ENCODE measurements around the gene FBLN5.
"Not testable (repeated sequence)": the region's sequence is repeated elsewhere in the genome, so short reads cannot be mapped to it uniquely, and the experiment has no call there.

The FBLN5 gene

DNA sequence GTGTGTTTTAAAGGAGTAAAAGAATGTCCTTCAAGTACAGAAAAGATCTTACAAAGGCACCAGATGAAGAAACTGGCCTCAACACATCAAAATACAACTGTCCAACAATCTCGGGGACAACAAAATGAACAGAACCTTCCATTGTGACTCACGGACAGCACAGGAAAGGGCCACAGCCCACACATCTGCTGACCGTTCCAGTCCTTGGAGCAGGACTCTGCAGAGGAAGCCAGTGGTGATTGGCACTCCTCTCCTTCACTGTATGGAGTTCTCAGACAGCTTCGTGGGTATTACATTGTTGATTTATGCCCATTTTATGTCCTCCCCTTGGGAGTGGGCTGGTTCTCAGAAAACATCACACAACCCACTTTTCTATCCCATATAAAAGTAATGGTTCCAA, 47.7 kb downstream of the FBLN5 start:
- no peak for TF ChIP-seq SUZ12 (IDR thresholded peaks at IDR 0.05)
- TF ChIP-seq FOXA1 (IDR thresholded peaks at IDR 0.05), result no peak
- no peak for TF ChIP-seq ELF4 (IDR thresholded peaks at IDR 0.05)
- TF ChIP-seq ARNT (IDR thresholded peaks at IDR 0.05), result no peak
- no peak for TF ChIP-seq PKNOX1 (IDR thresholded peaks at IDR 0.05)
- no peak for TF ChIP-seq FOXK2 (IDR thresholded peaks at IDR 0.05)
- no peak for TF ChIP-seq L3MBTL2 (conservative IDR thresholded peaks at IDR 0.05)
- DNase-seq (ENCODE audit: extremely low spot score), result no peak
- CTCF ChIA-PET, result interaction anchor here (0.8 to 1.4 kb wide), 2 partner anchors 12 to 47 kb away, joined by 4 read pairs; no protein-coding TSS in a partner anchor
- POLR2A ChIA-PET, result no interaction called here

DNA sequence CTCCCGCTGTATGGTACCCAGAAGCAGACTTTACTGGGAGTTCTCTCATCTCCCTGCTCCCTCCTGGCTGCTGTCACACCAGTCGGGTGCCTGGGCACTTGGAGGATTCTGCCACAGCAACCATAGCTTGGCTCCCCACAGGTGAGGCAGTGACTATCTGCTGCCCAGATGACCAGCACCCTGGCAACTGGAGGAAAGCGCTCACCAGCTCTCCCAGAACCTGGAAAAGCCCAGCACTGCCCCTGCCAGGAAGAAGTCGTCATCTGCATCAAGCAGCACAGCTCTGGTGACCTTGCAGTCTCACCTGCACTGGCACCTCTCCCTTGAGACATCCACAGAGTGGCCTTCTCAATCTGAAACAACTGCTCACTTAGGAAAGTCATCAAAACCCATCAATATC, 48.3 kb downstream of the FBLN5 start:
- TF ChIP-seq ELF4 (IDR thresholded peaks at IDR 0.05), result no peak
- no peak for TF ChIP-seq FOXK2 (IDR thresholded peaks at IDR 0.05)
- no peak for TF ChIP-seq BHLHE40 (IDR thresholded peaks at IDR 0.05; ENCODE audit: borderline replicate concordance)
- TF ChIP-seq CTBP1 (IDR thresholded peaks at IDR 0.05; ENCODE audit: borderline replicate concordance), result no peak
- no peak for TF ChIP-seq SP1 (IDR thresholded peaks at IDR 0.05)
- TF ChIP-seq FOXM1 (IDR thresholded peaks at IDR 0.05; ENCODE audit: borderline replicate concordance), result no peak
- no peak for TF ChIP-seq ARNT (IDR thresholded peaks at IDR 0.05)
- no peak for TF ChIP-seq L3MBTL2 (conservative IDR thresholded peaks at IDR 0.05)
- TF ChIP-seq FOXA1 (IDR thresholded peaks at IDR 0.05), result no peak
- no peak for TF ChIP-seq PKNOX1 (IDR thresholded peaks at IDR 0.05)
- TF ChIP-seq NFRKB (IDR thresholded peaks at IDR 0.05), result no peak
- no peak for DNase-seq (ENCODE audit: extremely low spot score)
- ChIA-PET CTCF (interaction anchor here (0.8 to 1.4 kb wide), 2 partner anchors 12 to 47 kb away, joined by 4 read pairs; no protein-coding TSS in a partner anchor), POLR2A (no interaction called here)

GRCh38 chr14:91898372-91898771, 49.1 kb downstream of the FBLN5 start:
- no peak for TF ChIP-seq FOXM1 (IDR thresholded peaks at IDR 0.05; ENCODE audit: borderline replicate concordance)
- no peak for TF ChIP-seq TARDBP (IDR thresholded peaks at IDR 0.05)
- no peak for TF ChIP-seq HDGF (IDR thresholded peaks at IDR 0.05; ENCODE audit: borderline replicate concordance)
- TF ChIP-seq CTBP1 (IDR thresholded peaks at IDR 0.05; ENCODE audit: borderline replicate concordance), result no peak
- no peak for TF ChIP-seq PKNOX1 (IDR thresholded peaks at IDR 0.05)
- no peak for TF ChIP-seq FOXK2 (IDR thresholded peaks at IDR 0.05)
- CTCF ChIA-PET, result interaction anchor here (1.4 kb wide), 1 partner anchor 13 kb away, joined by 4 read pairs; no protein-coding TSS in a partner anchor
- POLR2A ChIA-PET, result no interaction called here
- no peak for DNase-seq (ENCODE audit: extremely low spot score)

DNA sequence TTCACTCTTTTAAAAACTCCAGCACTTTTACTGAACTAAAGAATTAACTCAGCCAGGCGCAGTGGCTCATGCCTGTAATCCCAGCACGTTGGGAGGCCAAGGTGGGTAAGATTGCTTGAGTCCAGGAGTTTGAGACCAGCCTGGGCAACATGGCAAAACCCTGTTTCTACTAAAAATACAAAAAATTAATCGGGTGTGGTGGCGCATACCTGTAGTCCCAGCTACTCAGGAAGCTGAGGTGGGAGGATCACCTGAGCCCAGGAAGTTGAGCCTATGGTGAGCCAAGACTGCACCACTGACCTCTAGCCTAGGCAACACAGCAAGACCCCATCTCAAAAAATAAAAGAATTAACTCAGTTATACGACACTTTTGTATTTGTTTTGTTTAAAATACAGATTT, 49.8 kb downstream of the FBLN5 start:
- DNase-seq (ENCODE audit: extremely low spot score); POLR2A ChIA-PET; CTCF ChIA-PET: not testable (repeated sequence)

- ChIA-PET CTCF (no interaction called here), POLR2A (no interaction called here)
- DNase-seq (ENCODE audit: extremely low spot score), result no peak
- TF ChIP-seq SP1 (IDR thresholded peaks at IDR 0.05), result no peak
- TF ChIP-seq ZNF384 (IDR thresholded peaks at IDR 0.05), result no peak
- TF ChIP-seq FOXA1 (IDR thresholded peaks at IDR 0.05), result no peak
- no peak for TF ChIP-seq TARDBP (IDR thresholded peaks at IDR 0.05)
- no peak for TF ChIP-seq CTBP1 (IDR thresholded peaks at IDR 0.05; ENCODE audit: borderline replicate concordance)
- no peak for TF ChIP-seq ELF4 (IDR thresholded peaks at IDR 0.05)
- TF ChIP-seq LEF1 (IDR thresholded peaks at IDR 0.05; ENCODE audit: borderline replicate concordance), result no peak
- no peak for TF ChIP-seq NFRKB (IDR thresholded peaks at IDR 0.05)
- TF ChIP-seq SUZ12 (IDR thresholded peaks at IDR 0.05), result no peak
Observed at GRCh38 chr14:91897106-91897701, 50.3 kb downstream of the FBLN5 start.

GRCh38 chr14:91896419-91896818, 51.1 kb downstream of the FBLN5 start:
- POLR2A ChIA-PET, result no interaction called here
- CTCF ChIA-PET, result interaction anchor here (1.2 kb wide), 1 partner anchor 15 kb away, joined by 3 read pairs; no protein-coding TSS in a partner anchor
- no peak for DNase-seq (ENCODE audit: extremely low spot score)
- no peak for TF ChIP-seq LEF1 (IDR thresholded peaks at IDR 0.05; ENCODE audit: borderline replicate concordance)
- no peak for TF ChIP-seq FOXK2 (IDR thresholded peaks at IDR 0.05)
- TF ChIP-seq ELF4 (IDR thresholded peaks at IDR 0.05), result no peak
- TF ChIP-seq SP1 (IDR thresholded peaks at IDR 0.05), result no peak
- TF ChIP-seq NFRKB (IDR thresholded peaks at IDR 0.05), result no peak
- TF ChIP-seq FOXA1 (IDR thresholded peaks at IDR 0.05), result no peak
- no peak for TF ChIP-seq TARDBP (IDR thresholded peaks at IDR 0.05)
- TF ChIP-seq HDGF (IDR thresholded peaks at IDR 0.05; ENCODE audit: borderline replicate concordance), result no peak
- TF ChIP-seq ARNT (IDR thresholded peaks at IDR 0.05), result no peak
- TF ChIP-seq CTBP1 (IDR thresholded peaks at IDR 0.05; ENCODE audit: borderline replicate concordance), result no peak
- TF ChIP-seq PKNOX1 (IDR thresholded peaks at IDR 0.05), result no peak
- no peak for TF ChIP-seq L3MBTL2 (conservative IDR thresholded peaks at IDR 0.05)
- no peak for TF ChIP-seq FOXM1 (IDR thresholded peaks at IDR 0.05; ENCODE audit: borderline replicate concordance)
- no peak for TF ChIP-seq BHLHE40 (IDR thresholded peaks at IDR 0.05; ENCODE audit: borderline replicate concordance)
- no peak for TF ChIP-seq SUZ12 (IDR thresholded peaks at IDR 0.05)
- TF ChIP-seq ZNF384 (IDR thresholded peaks at IDR 0.05), result no peak
